Measurements from ENCODE around the gene RAB8B.
"Not testable (repeated sequence)": the region's sequence is repeated elsewhere in the genome, so short reads cannot be mapped to it uniquely, and the experiment has no call there.

RAB8B gene

DNA sequence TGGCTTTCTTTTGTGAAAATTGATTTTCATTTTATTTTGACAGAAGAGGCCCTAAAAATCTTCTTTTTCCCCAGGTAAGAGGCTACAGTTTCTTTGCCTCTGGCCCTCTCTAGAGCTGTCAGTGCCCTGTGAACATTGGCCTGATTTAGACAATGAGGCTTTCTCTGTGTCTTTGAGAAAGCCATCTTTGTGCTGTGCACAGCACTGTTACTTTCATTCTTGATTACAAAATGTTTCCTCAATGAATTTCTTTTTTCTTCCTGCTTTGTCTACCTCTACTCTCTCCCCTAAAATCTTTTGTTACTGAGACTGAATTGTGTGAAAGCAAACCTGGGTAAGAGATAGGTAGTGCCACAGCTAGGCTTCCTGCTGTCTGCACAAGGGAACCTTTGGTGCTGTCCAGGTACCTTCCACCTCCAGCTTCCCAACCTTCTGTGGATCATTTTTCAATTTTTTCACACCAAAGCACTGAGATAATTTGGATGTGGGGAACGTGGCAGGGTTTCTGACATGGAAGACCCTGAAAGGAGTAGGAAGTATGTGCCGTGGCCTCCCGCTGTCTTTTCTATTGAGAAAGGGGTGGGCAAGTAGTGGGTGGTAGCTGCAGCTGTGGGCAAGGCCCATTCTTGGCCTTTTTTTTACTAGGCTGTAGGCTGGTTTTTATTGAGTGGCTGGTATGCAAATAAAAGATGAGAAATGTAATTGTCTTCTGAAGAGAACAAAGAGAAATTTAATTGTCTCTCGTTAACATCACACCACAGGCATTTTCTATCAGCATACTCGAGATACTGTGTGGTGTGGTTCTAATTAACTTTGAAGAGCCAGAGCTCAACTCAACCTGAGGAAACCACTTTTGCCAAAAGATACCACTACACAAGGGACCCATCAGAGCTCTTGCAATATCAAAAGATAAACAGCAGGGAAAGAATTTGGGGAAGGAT, 21.0 kb downstream of the RAB8B start:
- DNase-seq = no peak

GRCh38 chr15:63211092-63211490, 21.7 kb downstream of the RAB8B start:
- DNase-seq = no peak

DNA sequence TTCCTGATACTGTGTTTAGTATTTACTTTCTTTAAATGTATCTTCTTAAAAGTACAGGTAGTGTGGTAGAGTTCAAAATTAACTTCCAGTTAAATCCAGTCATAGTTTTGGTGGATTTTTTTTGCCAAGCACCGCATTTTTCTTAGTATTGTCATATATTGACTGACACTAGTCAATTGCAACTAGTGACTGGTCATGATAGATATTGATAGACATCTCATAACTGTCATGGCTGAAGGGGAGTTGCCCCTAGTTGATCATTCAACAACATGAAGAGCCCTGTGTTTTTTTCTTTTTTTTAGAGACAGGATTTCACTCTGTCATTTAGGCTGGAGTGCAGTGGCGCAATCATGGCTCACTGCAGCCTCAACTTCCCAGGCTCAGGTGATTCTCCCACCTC, 22.1 kb downstream of the RAB8B start:
- DNase-seq = no peak

DNA sequence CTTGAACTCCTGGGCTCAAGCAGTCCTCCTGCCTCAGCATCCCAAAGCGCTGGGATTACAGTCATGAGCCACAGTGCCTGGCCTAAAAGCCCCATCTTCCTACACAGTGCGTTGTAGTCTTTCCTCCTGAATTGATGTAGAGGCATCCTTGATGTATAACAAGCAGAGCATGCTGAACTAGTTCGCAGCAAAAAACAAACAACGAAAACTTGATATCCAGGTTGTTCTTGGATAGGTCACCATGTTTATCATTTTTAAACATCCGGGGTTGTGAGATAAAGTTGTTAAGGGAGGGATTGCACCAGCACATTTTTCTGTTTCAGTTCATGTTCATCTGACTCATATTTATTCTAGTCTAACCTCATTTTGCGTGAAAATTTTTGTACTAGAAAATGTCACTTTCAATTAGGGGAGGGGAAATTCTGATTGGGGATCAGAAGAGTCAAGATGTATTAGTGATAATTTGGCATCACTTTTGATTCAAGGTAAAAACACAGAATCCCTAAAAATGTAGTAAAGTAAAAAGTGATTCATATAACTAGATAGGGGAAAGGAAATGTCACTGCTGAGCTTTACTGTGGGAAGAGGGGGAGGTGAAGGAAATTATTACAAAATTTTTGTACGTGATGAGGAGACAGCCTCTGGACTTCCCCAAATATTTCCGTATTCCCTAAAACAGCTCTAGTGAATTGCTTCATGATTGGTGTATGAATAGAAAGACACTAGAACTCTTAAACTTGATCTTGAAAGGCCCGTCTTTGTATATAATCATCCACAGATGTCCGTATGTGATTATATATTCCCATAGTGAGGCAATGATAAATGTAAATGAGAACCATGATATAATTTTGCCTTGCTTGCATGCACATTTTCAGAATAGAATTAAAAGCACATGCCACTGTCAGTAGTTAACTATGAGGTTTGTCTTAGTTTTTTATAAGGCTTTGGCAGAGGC, 22.9 kb downstream of the RAB8B start:
- DNase-seq = no peak

- no peak for DNase-seq
Measured at GRCh38 chr15:63218100-63218808, 28.8 kb downstream of the RAB8B start.

- DNase-seq = no peak
Measured at GRCh38 chr15:63219196-63219710, 29.8 kb downstream of the RAB8B start.

DNA sequence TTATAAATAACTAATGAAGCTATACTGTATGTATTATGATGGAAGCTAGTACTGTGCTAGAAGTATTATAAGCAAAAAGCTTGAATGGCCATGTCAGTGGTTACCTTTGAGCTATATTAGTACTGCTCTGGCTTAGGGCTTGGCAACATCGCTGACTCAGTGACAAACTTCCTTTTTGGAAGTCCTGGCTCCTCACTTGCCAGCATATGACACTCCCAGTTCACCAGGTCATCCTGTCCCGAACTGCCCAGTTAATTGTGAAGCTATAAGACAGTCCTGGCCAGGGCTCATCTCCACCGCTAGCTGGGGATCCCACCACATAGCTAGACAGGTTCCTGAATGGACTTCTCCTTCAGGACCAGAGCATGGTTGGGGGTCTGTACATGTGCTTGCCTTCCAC, 31.9 kb downstream of the RAB8B start:
- DNase-seq = no peak

DNA sequence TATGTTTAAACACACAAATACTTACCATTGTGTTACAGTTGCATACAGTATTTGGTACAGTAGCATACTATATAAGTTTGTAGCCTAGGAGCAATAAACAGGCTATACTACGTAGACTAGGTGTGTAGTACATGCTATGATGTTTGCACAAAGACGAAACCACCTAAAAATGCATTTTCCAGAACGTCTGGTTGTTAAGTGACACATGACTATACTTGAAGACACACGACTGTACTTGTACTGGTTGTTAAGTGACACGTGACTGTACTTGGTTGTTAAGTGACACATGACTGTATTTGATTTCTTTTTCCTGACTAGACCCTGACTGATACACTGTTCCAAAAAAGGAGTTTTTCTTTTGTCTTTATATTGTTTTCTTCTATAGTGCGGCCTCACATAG, 34.1 kb downstream of the RAB8B start:
- DNase-seq = no peak

- no peak for DNase-seq
Measured at GRCh38 chr15:63225381-63225780, 36.0 kb downstream of the RAB8B start.

DNA sequence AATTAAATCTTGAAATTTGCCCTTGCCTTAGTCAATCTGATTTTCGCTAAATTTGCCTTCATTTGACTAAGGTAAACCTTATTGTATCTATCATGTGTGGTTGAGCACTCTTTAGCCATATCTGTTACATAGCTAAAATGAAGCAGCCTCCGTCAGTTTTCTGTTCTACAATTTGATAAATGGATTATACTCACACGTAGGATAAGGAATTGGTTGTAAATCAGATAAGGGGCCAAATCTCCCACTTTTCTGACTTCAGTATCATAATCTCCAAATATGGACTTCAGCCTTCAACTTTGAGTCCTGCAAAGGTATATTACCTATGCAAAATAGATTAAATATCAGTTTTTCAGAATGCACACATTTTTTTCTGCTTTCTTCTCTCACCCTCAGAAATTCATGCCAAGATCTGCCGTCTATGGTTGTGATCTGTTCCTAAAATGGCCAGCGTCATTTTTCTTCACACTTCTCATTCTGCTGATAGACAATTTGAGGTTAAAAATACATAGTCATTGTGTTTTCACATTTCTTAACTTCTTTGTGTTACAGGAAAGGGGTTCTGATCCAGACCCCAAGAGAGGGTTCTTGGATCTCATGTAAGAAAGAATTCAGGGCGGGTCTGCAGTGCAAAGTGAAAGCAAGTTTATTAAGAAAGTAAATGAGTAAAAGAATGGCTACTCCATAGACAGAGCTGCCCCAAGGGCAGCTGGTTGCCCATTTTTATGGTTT, 36.9 kb downstream of the RAB8B start:
- DNase-seq = no peak

DNA sequence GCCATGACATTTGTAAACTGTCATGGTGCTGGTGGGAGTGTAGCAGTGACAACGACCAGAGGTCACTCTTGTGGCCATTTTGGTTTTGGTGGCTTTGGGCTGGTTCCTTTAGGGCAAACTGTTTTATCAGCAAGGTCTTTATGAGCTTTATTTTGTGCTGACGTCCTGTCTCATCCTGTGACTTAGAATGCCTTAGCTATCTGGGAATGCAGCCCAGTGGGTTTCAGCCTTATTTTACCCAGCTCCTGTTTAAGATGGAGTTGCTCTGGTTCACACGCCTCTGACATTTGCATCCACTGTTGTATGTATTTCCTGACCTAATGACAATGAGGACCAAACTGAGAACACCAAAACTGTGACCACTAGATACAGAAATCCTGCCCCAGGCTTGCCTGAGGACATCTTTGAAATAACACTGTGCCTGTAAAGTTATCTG, 37.6 kb downstream of the RAB8B start:
- no peak for DNase-seq

DNA sequence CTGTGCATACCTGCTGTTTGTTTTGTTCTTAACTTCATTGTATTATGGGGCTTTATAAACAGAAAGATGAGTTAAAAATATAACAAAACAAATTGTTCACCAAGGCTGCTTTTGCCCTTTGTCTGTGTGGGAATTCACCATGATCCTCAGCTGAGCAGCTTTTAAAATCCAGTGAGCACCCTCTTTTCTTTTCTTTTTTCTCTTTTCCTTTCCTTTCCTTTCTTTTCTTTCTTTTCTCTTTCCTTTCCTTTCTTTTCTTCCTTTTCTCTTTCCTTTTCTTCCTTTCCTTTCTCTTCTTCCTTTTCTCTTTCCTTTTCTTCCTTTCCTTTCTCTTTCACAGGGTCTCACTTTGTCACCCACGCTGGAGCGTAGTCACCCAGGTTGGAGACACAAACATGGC, 38.3 kb downstream of the RAB8B start:
- DNase-seq = no peak

DNA sequence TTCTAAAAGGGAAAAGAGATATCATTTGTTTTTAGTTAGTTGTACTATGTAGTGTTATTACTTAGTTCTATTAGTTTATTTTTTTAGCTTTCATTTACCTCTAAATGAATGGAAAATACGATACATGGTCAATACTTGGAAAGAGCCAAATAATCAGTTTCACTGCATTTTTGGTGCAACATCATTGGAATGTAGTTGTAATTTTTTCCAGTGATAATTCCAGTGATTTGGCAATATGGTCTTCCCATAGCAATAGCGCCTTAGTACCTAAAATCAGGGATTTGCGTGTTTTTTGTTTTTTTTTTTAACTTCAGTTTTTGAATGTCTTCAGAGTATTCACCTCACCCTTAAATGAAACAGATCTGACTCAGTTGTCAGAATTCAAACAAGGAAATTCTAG, 41.8 kb downstream of the RAB8B start:
- no peak for DNase-seq

GRCh38 chr15:63231706-63232105, 42.3 kb downstream of the RAB8B start:
- no peak for DNase-seq

DNA sequence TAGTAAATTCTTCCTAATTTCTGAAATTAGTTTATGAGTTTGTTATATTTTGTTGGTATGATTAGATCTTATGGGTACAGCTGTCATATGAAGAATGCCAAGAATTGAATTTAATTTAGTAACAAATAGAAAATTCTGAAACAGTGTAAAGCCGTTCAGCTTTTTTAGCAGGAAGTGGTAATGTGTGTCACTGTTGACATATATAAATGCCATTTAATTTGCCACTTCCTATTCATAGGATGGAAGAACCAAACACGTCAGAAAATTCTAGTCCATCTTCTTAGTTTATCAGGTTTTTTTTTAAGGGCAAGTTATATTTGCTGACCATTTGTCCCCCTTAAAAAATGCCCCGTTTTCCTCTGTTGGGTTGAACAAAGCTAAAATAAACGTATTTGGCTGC, 43.0 kb downstream of the RAB8B start:
- DNase-seq = no peak

DNA sequence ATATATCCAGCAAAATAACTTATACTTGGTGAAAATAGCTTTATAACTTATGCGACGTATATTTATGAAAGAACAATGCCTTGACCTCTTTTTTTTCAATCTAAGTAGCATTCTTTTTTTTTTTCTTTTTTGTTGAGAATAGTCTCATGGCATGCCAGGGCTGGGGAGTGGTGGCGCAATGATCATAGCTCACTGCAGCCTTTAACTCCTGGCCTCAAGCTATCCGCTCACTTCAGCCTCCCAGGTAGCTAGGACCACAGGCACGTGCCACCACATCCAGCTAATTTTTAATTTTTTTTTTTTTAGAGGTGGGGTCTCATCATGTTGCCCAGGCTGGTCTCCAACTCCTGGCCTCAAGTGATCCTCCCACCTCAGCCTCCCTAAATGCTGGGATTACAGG, 43.5 kb downstream of the RAB8B start:
- no peak for DNase-seq

- DNase-seq = no peak
Measured at GRCh38 chr15:63233667-63234423, 44.4 kb downstream of the RAB8B start.

DNA sequence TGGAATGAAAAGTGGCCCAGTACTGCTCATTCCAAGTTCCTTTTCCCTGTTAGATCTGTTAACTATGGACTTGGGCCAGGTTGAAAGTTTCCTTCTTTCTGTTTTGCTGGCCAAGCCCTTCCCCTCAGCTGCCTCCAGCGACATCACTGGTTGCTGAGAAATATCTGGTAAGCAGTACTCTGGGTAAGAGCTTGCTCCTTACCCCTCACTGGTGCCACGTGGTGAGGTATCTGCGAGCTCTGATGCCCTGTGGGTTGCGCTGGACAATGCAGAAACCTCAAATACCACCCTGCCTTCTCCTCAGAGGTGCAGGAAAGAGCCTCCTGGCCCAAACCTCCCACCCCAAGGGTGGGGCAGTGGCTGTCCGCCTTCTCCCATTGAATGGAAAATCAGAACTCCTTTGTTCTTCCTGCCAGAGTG, 45.1 kb downstream of the RAB8B start:
- no peak for DNase-seq

GRCh38 chr15:63236272-63236671, 46.9 kb downstream of the RAB8B start:
- no peak for DNase-seq

- not testable (repeated sequence) for DNase-seq
Measured at GRCh38 chr15:63237086-63237485, 47.7 kb downstream of the RAB8B start.

DNA sequence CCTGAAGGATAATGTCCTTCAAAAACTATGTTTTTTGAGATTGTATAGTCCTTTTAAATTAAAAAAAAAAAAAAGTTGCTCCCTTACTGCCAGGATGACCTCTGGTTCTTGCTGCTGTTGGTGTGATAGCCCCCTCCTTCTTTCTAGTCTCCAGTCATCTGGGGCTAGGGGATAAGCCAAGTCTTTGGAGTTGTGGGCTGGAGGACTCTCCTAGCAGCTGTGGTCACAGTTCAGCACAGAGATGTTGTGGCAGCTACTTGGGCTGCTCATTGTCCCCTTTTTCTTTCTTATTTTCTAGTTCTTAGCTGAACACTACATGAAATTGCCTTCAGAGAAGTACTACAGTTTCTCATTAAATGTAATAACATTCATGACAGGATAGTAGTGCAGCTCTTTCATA, 48.8 kb downstream of the RAB8B start:
- DNase-seq = no peak

All from activated naive CD4-positive, alpha-beta T cell (primary cell).